GM21360 (cell line): Measurements from ENCODE around the gene ADGRB2.

Experiments used
- ATAC-seq: cut with Tn5 transposase; IDR thresholded peaks from one replicate; pipeline ENCODE4 v1.9.1; 2021; ENCODE audit warnings: mild to moderate bottlenecking, moderate library complexity; ENCODE audit not compliant: unreplicated experiment

The ADGRB2 gene

GRCh38 chr1:31764312-31765040 is at the start of gene ADGRB2:
ADGRB2 (minus strand) TSS chr1:31764340; CDS start chr1:31757221, 7,119 bp downstream.
- ATAC-seq = no peak

GRCh38 chr1:31812158-31812829 is 48.2 kb upstream of the ADGRB2 start:
- no peak for ATAC-seq

- no peak for ATAC-seq
Measured at GRCh38 chr1:31811605-31812004, 47.5 kb upstream of the ADGRB2 start.

GRCh38 chr1:31809698-31810097 is 45.6 kb upstream of the ADGRB2 start:
- no peak for ATAC-seq

- ATAC-seq = no peak
Measured at GRCh38 chr1:31807273-31808048, 43.3 kb upstream of the ADGRB2 start.

- ATAC-seq = no peak
Measured at GRCh38 chr1:31805318-31805717, 41.2 kb upstream of the ADGRB2 start.

- ATAC-seq = no peak
Measured at GRCh38 chr1:31804098-31804497, 40.0 kb upstream of the ADGRB2 start.

GRCh38 chr1:31803610-31804009 is 39.5 kb upstream of the ADGRB2 start:
- no peak for ATAC-seq

GRCh38 chr1:31802190-31803150 is 38.3 kb upstream of the ADGRB2 start:
- ATAC-seq = no peak

- no peak for ATAC-seq
Measured at GRCh38 chr1:31801458-31801857, 37.3 kb upstream of the ADGRB2 start.

- no peak for ATAC-seq
Measured at GRCh38 chr1:31800674-31800967, 36.5 kb upstream of the ADGRB2 start.

- ATAC-seq = no peak
Measured at GRCh38 chr1:31799895-31800673, 35.9 kb upstream of the ADGRB2 start.

GRCh38 chr1:31799196-31799894 is 35.2 kb upstream of the ADGRB2 start:
- no peak for ATAC-seq

GRCh38 chr1:31798433-31799195 is 34.5 kb upstream of the ADGRB2 start:
- no peak for ATAC-seq

GRCh38 chr1:31798086-31798432 is 33.9 kb upstream of the ADGRB2 start:
- ATAC-seq = no peak

GRCh38 chr1:31797216-31797615 is 33.1 kb upstream of the ADGRB2 start:
- ATAC-seq = no peak

- no peak for ATAC-seq
Measured at GRCh38 chr1:31796707-31797106, 32.6 kb upstream of the ADGRB2 start.

- ATAC-seq = no peak
Measured at GRCh38 chr1:31795801-31796621, 31.9 kb upstream of the ADGRB2 start.
